VCaP (cell line): ENCODE measurements around the gene GSG1L.

Experiments
- H3K27ac ChIP-seq: fragments of 450-650 bp; 2 replicates; pipeline ENCODE4 v1.5.1; 2017
- CTCF ChIP-seq: fragments of 450-650 bp; conservative IDR thresholded peaks from 2 replicates; pipeline ENCODE4 v1.5.1; 2017; ENCODE audit warnings: mild to moderate bottlenecking, moderate library complexity

GSG1L gene

GRCh38 chr16:27824786-27825185 lies 238.7 kb downstream of the GSG1L start:
- TF ChIP-seq CTCF: no peak
- H3K27ac ChIP-seq: no peak overlapping the region

GRCh38 chr16:27824006-27824405 lies 239.5 kb downstream of the GSG1L start:
- no peak overlapping the region for H3K27ac ChIP-seq
- TF ChIP-seq CTCF: no peak

GRCh38 chr16:27823421-27823820 lies 240.1 kb downstream of the GSG1L start:
- no peak for TF ChIP-seq CTCF
- H3K27ac ChIP-seq: peak overlapping the region; percentile 74

GRCh38 chr16:27822996-27823395 lies 240.5 kb downstream of the GSG1L start:
- TF ChIP-seq CTCF: no peak
- peak overlapping the region; percentile 74 for H3K27ac ChIP-seq

GRCh38 chr16:27822529-27822928 lies 241.0 kb downstream of the GSG1L start:
- no peak for TF ChIP-seq CTCF
- H3K27ac ChIP-seq: peak overlapping the region; percentile 74

- H3K27ac ChIP-seq: no peak overlapping the region
- no peak for TF ChIP-seq CTCF
These were observed 242.7 kb downstream of the GSG1L start for GRCh38 chr16:27820646-27821345.

GRCh38 chr16:27819881-27820610 lies 243.5 kb downstream of the GSG1L start:
- no peak for TF ChIP-seq CTCF
- H3K27ac ChIP-seq: no peak overlapping the region
